ENCODE results near the gene SPRR5.

DNA sequence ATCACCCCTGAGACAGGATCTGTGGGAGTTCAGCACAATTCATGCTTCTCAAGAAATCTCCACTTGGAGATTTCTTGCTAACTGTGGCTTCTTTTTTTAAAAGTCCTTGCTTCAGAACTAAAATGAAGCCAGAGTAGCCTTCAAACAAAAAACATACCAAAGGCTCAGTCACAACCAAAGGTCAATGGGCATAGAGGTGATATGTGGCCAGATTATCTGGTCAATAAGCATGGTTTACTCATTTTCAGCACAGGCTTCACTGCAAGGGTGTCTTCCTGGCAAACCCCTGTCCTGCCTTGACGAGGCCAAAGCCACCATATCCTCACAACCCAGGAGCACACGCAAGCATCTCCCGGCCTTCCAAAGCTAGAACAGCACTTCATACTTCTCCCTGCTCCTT is 12.3 kb downstream of the SPRR5 start:
- TF ChIP-seq POLR2AphosphoS5 (IDR thresholded peaks at IDR 0.05; ENCODE audit: low read depth, low read length) (no peak), POLR2A (IDR thresholded peaks at IDR 0.05; ENCODE audit: low read depth, low read length) (no peak)

Measured in GM12892 (cell line).